Measurements from ENCODE around the gene NBL1. TPM values are rescaled to one million over a fixed set of nuclear protein-coding genes. Genes with fewer than 3 reads are reported as not detected.

Gene NBL1
- polyA plus RNA-seq, 4 donors: 60.6 to 503 (median 474) TPM

Other genes with a start within 250 kb of the NBL1 start
- gene CAPZB, start 158.8 kb upstream of the NBL1 start, polyA plus RNA-seq: 100 to 1,000 TPM; 245 to 292 (median 276) TPM
- under 1 TPM in 2 of 4 donors, not detected in 2; 0.01 to 0.03 TPM for gene HTR6, start 20.6 kb downstream of the NBL1 start, polyA plus RNA-seq
- 10 to 100 TPM; 13.1 to 59.0 (median 37.0) TPM for gene TMCO4, start 155.6 kb downstream of the NBL1 start, polyA plus RNA-seq
- gene RNF186, start 171.0 kb downstream of the NBL1 start, polyA plus RNA-seq: 100 to 1,000 TPM in 2 of 4 donors, 10 to 100 TPM in 2; 41.8 to 257 (median 104) TPM
- gene OTUD3, start 238.1 kb downstream of the NBL1 start, polyA plus RNA-seq: 10 to 100 TPM in 1 of 4 donors, 1 to 10 TPM in 3; 2.2 to 21.4 (median 3.1) TPM

Measured in small intestine (tissue), 4 donors.